Measurements from ENCODE around the gene HBEGF.
A peak's percentile ranks its signal among the peaks of the same experiment; 100 is the strongest.

HBEGF gene

GRCh38 chr5:140331638-140332037 is 14.8 kb downstream of the HBEGF start:
- no peak for DNase-seq

GRCh38 chr5:140329739-140330481 is 16.5 kb downstream of the HBEGF start:
- no peak for DNase-seq

GRCh38 chr5:140328036-140328764 is 18.2 kb downstream of the HBEGF start:
- DNase-seq = no peak

- DNase-seq = no peak
Observed at GRCh38 chr5:140327589-140327988, 18.8 kb downstream of the HBEGF start.

GRCh38 chr5:140325486-140325885 is 20.9 kb downstream of the HBEGF start:
- no peak for DNase-seq

GRCh38 chr5:140324617-140325241 is 21.7 kb downstream of the HBEGF start:
- no peak for DNase-seq

GRCh38 chr5:140324041-140324600 is 22.3 kb downstream of the HBEGF start:
- no peak for DNase-seq

GRCh38 chr5:140322751-140323731 is 23.4 kb downstream of the HBEGF start:
- no peak for DNase-seq

GRCh38 chr5:140321796-140322195 is 24.6 kb downstream of the HBEGF start:
- no peak for DNase-seq

- DNase-seq = no peak
Observed at GRCh38 chr5:140319833-140320232, 26.6 kb downstream of the HBEGF start.

GRCh38 chr5:140318792-140319191 is 27.6 kb downstream of the HBEGF start:
- no peak for DNase-seq

GRCh38 chr5:140317859-140318258 is 28.5 kb downstream of the HBEGF start:
- DNase-seq = no peak

- no peak for DNase-seq
Observed at GRCh38 chr5:140312791-140313189, 33.6 kb downstream of the HBEGF start.

GRCh38 chr5:140312067-140312790 is 34.2 kb downstream of the HBEGF start:
- no peak for DNase-seq

GRCh38 chr5:140311011-140311467 is 35.4 kb downstream of the HBEGF start:
- no peak for DNase-seq

GRCh38 chr5:140310434-140310833 is 36.0 kb downstream of the HBEGF start:
- DNase-seq = no peak

- no peak for DNase-seq
Observed at GRCh38 chr5:140309706-140310249, 36.6 kb downstream of the HBEGF start.

- DNase-seq = no peak
Observed at GRCh38 chr5:140305471-140305870, 40.9 kb downstream of the HBEGF start.

GRCh38 chr5:140303966-140304365 is 42.4 kb downstream of the HBEGF start:
- DNase-seq = no peak

GRCh38 chr5:140302786-140303639 is 43.4 kb downstream of the HBEGF start, which contains the start of gene PFDN1:
Gene PFDN1, minus strand, starts transcription at chr5:140303101. Its CDS starts 28 bp downstream, at chr5:140303073.
- peak; percentile 92 for DNase-seq

Data from central memory CD4-positive, alpha-beta T cell (primary cell).